ENCODE measurements around the gene MEGF9. TPM values are rescaled to one million over a fixed set of nuclear protein-coding genes. Genes with fewer than 3 reads are reported as not detected.

The MEGF9 gene
- total RNA-seq (2021) (30.3 and 35.7 TPM in 2 replicates), Bru-seq, nascent RNA (percentile 90 among the genes with signal in this experiment), BruChase-seq, experiment 1, labeled RNA remaining after a 2-hour chase (percentile 80 among the genes with signal in this experiment), BruChase-seq, experiment 2, labeled RNA remaining after a 6-hour chase (percentile 78 among the genes with signal in this experiment)
- long read RNA-seq, full-length matches to known transcripts: 11 of 30 reads
- long read RNA-seq, partial matches to known transcripts: 3 of 30 reads
- long read RNA-seq, other reads (novel, unspliced or antisense): 16 of 30 reads

DNA sequence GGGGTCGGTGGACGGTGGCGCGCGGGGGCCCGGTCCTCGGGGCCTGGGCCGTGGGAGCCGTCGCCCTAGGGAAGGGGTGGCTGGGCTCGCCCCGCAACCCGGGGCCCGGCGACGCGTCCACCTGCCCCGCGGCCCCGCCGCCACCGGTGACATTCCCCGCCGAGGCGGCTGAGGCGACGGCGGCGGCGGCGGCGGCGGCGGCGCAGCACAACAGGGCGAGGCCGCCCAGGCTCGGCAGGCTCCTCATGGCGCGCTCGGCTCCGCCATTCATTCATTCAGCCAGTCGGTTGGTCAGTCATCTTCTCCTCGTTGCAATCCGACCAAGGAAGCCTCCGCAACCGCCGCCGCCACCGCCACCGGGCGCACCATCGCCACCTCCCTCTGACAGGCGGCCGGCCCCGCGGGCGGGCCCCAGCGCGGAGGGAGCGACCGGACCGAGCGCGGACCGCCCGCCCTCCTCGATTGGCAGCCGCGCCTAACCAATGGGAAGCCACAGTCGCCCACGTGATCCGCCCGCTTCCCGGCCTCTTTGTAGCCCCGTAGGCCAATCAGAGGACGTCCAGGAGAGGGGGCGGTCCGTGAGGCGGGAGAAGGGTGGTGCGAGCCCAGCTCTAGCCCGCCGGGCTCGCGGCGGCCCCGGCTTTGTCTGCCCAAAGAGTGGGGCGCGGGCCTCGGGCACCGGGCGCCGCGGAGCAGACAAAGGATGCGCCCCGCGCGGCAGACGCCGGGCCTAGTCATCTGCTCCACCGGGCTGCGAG is at the start of gene MEGF9:
TSS of gene MEGF9 (minus strand) at position 383 of the 758 bp plus-strand sequence. CDS start at position 271, 112 bp downstream.
- Histone ChIP-seq H3K4me3 (peak within 1 kb of the TSS; percentile 75), H3K36me3 (ENCODE audit: low read depth) (0 out of 2 replicates have a peak, but pooled peaks cover 6% of the 10 kb centered on the region), H3F3A (ENCODE audit: insufficient read depth, low read depth) (peaks cover 28% of the 10 kb centered on the region), H3K9me2 (ENCODE audit: insufficient read depth) (no peaks in the 10 kb centered on the region), H4K20me1 (ENCODE audit: insufficient read depth) (peaks cover 3% of the 10 kb centered on the region; the same call in 1 of the 2 replicates), H3K79me2 (ENCODE audit: low read depth) (peaks cover 47% of the 10 kb centered on the region), H3K4me2 (peak within 1 kb of the TSS; percentile 91), H2AFZ (peak within 1 kb of the TSS; percentile 92), H3K27me3 (ENCODE audit: insufficient read depth, low read depth) (no peaks in the 10 kb centered on the region), H3K4me1 (replicated peaks; ENCODE audit: insufficient read depth) (peaks cover 70% of the 10 kb centered on the region), H3K27ac (peak within 1 kb of the TSS; percentile 69), H3K9me3 (ENCODE audit: insufficient read depth, low read depth) (no peaks in the 10 kb centered on the region)
- BruUV-seq (replicated peaks): no TSS peak
- ChIA-PET CTCF (interaction anchor here (0.6 kb wide), 1 partner anchor 21 kb away, joined by 5 read pairs; no protein-coding TSS in a partner anchor), POLR2A (ENCODE audit: unreplicated experiment) (interaction anchor here (0.7 to 2.0 kb wide), 2 partner anchors 16 to 80 kb away, joined by 3 to 39 read pairs; no protein-coding TSS in a partner anchor)
- TF ChIP-seq EZH2 (IDR thresholded peaks at IDR 0.05; ENCODE audit: low read depth) (no peak), CTCF (conservative IDR thresholded peaks at IDR 0.05) (no peak)
- peak; percentile 91 to 99 for DNase-seq
- intact Hi-C loops (cut with micrococcal nuclease; ENCODE audit: unreplicated experiment): loop anchor here (2.0 kb wide), 1 partner anchor 93 kb away; no protein-coding TSS in a partner anchor

GRCh38 chr9:120761006-120761405 is 46.7 kb upstream of the MEGF9 start:
- POLR2A ChIA-PET (ENCODE audit: unreplicated experiment): no interaction called here
- H3K36me3 ChIP-seq (ENCODE audit: low read depth): 0 out of 2 replicates have a peak, but pooled peaks cover 18% of the 10 kb centered on the region
- BruUV-seq (replicated peaks): no TSS peak

More at GRCh38 chr9:120761006-120761405, 46.7 kb upstream of the MEGF9 start:
- intact Hi-C loops (cut with micrococcal nuclease; ENCODE audit: unreplicated experiment): no loop called here
- H3K9me3 ChIP-seq (ENCODE audit: insufficient read depth, low read depth): no peaks in the 10 kb centered on the region
- CTCF ChIA-PET: interaction anchor here (1.1 kb wide), 1 partner anchor 141 kb away, joined by 5 read pairs; no protein-coding TSS in a partner anchor
- H3K4me2 ChIP-seq: no peak overlapping the region
- no peaks in the 10 kb centered on the region for H3K27me3 ChIP-seq (ENCODE audit: insufficient read depth, low read depth)
- H3K9me2 ChIP-seq (ENCODE audit: insufficient read depth): no peaks in the 10 kb centered on the region
- DNase-seq: no peak
- H3K4me1 ChIP-seq (replicated peaks; ENCODE audit: insufficient read depth): no peaks in the 10 kb centered on the region
- H3K27ac ChIP-seq: no peak overlapping the region
- peaks cover 15% of the 10 kb centered on the region; the same call in 1 of the 2 replicates for H3F3A ChIP-seq (ENCODE audit: insufficient read depth, low read depth)
- no peaks in the 10 kb centered on the region for H3K79me2 ChIP-seq (ENCODE audit: low read depth)
- H4K20me1 ChIP-seq (ENCODE audit: insufficient read depth): no peaks in the 10 kb centered on the region
- TF ChIP-seq CTCF (conservative IDR thresholded peaks at IDR 0.05): no peak
- TF ChIP-seq EZH2 (IDR thresholded peaks at IDR 0.05; ENCODE audit: low read depth): no peak
- H2AFZ ChIP-seq: no peak overlapping the region
- no peak overlapping the region for H3K4me3 ChIP-seq

Measured in PC-9 (cell line).